GM18867 (cell line): ENCODE results near the gene CFAP74.

Source experiments
- ATAC-seq: cut with Tn5 transposase; IDR thresholded peaks from one replicate; pipeline ENCODE4 v1.9.1; 2021; ENCODE audit warnings: mild to moderate bottlenecking, moderate library complexity; ENCODE audit not compliant: unreplicated experiment

The CFAP74 gene

DNA sequence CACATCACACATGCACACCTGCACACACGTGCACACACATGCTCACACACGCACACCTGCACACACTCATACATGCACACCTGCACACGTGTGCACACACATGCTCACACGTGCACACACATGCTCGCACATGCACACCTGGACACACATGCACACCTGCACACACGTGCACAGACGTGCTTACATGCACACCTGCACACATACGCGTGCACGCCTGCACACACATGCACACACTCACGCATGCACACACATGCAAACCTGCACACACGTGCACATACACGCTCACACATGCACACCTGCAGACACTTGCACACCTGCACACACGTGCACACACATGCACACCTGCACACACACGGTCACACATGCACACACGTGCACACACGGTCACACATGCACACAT lies 32.6 kb downstream of the CFAP74 start:
- no peak for ATAC-seq

DNA sequence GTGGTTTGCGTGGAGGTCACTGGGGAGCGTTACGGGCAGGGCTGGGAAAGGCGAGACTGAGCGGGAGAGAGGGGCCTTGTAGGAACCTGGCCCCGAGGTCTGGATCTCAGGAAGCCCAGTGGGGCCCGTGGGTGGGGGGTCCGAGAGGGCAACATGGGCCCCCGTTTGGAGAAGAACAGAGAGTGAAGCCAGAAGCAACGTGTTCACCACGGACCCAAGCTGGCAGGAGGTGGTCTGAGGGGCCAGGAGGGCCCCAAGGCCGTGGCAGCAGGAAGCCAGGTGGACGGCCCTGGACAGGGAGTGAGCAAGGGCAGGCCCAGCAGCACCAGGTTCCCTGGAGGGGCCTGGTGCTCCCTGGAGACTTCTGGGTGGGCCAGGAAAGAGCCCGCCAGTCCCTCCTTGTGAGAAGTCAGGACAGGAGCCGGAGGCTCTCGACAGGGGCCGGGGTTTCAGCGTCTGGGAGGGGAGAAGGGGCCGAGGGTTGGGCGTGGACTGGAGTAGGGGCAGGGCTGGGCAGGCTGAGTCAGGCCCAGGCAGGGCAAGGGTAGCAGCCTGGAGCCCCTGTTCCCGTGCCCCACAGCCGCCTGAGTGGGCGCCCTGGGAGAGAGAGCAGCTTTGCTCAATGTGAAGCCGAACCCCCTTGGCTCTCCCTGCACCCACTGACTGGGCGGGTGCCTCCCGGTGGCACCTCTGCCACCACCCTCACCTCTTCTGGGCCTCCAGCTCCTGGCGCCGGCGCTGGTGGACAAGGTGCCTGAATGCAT lies 33.5 kb downstream of the CFAP74 start:
- no peak for ATAC-seq

DNA sequence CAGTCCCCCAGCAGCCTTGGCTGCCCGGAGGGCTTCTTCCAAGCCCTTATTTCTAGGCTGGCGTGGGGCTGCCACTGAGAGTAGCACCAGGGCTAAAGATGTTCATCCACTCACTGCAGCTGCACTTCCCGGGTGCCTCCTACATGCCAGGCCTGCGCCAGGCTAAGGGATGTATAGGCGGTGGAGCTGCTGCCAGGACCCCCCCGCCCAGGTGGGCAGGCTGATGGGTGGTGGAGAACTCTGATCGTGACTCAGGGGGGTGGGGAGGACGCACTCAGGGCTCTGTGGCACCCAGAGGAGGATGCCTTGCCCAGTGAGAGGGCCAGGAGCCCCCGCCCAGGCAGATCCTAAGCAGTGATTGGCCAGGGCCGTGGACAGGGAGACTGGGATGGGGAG lies 34.1 kb downstream of the CFAP74 start:
- no peak for ATAC-seq

DNA sequence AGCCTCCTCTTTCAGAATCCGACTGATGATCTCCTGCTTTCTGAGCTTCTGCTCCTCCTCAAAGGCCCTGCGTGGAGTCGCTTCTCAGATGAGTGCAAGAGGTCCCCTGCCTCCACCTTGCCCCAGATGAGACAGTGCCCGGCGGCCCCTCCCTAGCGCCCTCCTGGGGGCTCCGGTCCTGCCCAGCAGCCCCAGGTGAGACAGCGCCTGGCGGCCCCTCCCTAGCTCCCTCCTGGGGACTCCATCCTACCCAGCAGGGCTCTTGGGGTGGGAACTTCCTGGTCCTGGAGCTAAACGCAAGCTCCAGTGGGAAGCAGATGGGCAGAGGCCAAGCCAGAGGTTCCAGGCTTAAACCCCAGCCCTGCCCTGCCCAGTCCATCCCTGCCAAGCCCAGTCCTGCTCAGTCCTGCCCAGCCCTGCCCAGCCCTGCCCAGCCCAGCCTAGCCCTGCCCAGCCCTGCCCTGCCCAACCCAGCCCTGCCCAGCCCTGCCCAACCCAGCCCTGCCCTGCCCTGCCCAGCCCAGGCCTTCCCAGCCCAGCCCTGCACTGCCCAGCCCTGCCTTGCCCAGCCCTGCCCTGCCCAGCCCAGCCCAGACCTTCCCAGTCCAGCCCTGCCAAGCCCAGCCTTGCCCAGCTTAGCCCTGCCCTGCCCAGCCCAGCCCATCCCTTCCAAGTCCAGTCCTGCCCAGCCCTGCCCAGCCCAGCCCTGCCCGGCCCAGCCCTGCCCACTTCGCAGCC lies 34.6 kb downstream of the CFAP74 start:
- no peak for ATAC-seq

DNA sequence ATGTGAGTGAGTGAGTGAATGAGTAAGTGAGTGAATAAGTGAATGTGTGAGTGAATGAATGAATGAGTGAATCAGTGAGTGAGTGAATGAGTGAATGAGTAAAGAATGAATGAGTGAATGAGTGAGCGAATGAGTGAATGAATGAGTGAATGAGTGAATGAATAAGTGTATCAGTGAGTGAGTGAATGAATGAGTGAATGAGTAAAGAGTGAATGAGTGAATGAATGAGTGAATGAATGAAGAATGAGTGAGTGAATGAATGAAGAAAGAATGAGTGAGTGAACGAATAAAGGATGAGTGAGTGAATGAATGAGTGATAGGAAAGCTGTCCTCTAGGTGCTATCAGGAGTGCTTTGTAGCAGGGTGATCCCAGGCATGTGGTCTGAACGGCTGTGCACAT lies 35.7 kb downstream of the CFAP74 start:
- ATAC-seq, result no peak

DNA sequence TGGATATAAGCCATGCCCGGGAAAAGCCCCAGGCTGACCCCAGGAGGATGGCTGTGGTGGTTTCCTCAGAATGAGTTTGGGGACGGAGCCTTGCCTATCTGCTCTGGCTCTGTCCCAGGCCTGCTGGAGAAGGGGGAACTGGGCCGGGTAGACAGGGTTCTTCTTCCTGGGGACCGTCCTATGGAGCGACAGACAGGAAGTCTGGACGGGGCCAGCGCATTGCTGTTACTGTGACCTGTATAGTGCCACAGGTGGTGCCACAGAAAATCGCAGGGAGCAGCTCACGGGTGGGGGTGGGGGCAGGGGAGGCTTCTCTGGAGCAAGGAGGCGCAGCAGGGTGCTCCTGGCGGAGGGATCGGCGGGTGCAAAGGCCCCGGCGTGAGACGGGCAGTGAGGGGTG lies 36.4 kb downstream of the CFAP74 start:
- ATAC-seq, result no peak

DNA sequence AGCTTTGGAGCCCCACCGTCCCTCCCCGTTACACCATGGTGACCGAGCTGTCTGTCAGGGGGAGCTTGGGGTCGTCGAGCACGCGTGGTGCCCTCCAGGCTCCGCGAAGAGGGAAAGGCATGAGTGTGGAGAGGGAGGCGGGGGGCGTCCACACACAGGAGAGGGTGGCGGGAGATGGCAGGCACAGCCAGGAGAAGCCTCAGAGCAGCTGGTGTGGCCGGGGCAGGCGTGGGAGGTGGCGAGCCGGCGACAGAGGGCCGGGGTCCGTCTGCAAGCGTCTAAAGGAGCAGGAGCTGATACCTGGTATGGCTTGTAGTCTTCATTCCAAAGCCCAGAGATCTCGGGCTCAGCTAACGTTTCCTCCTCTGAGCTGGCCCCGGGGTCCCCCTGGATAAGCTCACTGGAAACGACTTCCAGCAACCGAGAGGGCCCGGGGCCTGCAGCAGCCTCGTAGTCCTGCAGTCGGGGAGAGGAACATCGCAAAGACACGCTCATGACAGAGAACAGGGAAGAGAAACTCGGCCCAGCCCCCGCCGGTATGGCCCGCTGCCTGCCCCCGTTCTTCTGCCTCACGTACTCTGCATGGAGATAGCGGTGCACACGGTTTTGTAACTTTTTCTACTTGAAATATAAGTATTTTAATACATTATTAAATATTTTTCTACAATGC lies 37.4 kb downstream of the CFAP74 start:
- ATAC-seq, result no peak

DNA sequence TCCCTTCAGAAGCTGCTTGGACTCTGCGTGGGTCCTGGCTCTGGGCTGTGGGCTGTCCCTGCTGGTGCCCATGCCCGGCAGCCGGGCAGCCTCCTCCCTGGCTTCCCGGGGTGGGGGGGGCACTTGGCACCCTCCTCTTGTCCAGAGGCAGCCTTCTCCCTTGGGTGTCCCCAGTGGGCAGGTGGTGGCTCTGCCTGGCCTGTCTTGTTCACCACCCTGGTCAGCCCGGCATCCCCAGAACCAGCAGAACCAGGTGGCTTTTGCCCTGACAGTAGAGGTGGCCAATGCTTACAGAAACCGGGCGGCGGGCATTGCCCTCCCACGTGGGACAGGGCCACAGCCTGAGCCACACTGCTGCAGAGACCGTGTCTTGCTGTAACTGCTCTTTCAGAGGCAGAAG lies 38.0 kb downstream of the CFAP74 start:
- ATAC-seq, result no peak

DNA sequence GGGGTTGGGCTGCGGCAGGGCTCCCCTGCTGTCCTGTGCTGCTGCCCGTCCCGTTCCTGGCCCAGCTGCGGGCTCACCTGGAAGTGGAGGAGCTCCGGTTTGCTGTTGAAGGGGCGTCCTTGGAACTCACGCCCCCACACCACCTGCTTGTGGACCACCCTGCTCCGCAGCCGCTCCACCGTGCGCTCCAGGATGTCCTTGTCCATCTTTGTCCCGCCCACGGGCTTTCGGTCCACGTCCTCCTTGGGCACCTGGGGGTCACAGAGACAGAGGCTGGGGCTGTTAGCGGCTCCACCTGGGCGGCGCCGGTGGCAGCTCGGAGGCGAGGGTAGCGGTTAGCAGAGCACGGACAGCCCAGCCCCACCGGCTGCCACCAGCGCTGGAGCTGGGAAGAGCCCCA lies 38.8 kb downstream of the CFAP74 start:
- no peak for ATAC-seq

DNA sequence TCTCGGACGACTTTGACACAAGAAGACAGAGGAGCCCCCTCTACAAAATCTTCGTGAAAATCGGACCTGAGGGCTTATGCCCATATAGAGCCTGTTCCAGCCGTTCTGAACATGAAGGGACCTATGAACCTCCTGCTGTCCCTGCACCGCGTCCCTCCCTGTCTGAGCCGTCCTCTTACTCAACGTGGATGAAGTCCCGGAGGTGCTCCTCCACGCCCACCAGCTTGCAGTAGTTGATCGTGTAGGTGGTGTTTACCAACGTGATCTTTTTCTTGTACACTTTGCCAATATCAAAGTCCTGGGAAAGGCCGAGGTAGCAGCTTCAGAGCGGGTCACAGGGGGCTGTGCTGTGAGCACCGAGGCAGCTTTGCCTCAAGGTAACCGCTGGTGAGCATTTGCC lies 40.0 kb downstream of the CFAP74 start:
- ATAC-seq, result no peak

DNA sequence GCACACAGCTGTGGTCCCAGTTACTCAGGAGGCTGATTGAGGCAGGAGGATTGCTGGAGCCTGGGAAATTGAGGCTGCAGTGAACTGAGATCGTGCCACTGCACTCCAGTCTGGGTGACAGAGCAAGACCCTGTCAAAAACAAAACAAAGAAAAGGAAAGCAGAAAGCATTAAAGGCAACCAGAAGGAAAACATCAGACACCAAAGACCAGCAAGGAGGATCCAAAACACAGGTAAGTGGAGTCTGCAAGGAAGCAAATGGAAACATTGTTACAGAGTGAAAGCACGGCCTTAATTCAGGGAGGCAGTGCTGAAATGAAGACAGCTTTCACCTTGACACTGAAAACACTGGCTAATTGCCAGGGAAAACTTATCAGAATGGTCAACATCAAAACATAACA lies 40.8 kb downstream of the CFAP74 start:
- ATAC-seq, result no peak

DNA sequence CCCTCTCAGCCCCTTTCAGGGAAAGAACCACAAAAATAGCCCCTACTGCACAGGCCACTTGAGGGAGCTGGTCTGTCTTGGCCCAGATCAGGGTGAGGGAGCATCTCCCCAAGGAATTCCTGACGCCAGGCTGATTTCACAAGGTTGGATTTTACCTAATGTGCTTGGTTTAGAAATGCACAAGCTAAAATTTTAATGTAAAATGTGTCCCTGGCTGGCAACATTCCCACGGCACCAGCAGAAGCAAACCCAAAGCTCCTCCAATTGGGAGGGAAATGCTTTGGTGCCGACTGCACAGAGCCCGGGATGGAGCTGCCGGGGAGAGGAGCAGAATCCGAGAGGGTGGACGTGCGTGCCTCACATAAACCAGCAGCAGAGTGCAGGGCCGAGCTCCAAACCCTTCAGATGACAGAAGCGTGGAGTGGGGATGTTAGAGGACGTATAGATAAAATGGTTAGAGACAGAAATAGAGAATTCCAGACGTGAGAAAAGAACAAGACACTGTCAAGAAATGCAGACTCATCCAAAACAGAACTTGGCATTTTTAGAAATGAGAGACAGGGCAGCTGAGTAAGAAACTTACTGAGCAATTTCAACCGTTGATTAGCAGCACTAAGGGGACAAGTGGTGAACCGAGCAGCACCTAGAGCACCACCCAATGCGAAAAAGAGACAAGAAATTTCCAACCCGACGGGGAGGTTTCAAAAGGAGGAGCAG lies 42.9 kb downstream of the CFAP74 start:
- no peak for ATAC-seq

DNA sequence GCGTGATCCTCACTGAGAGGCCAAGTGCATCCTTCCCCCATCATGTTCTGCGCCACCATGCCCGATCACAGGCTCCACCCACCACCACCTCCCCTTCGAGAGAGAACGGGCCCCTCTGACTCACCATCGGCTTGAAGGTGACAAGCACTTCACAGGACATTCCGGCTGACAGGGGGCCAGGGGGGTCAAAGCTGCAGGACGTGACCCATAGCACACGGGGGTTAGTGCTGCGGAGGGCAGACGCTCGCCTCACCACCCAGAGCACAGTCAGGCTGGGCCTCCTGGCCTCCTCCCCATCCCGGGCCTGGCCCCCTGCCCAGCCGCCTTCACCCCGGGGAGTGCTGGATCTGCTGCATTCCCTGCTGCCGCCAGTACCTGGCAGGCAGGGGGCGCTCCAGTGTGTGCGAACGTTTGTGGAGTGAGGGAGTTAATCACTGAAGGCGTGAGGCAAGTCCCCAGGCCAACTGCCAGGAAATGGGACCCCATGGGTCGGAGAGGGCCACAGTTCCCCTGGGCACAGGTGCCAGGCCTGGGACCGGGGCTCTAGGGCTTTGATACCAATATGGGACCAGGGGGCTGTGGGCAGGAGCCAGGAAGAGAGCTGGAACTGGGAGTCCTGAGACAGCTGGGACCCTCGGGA lies 43.6 kb downstream of the CFAP74 start:
- ATAC-seq, result no peak

DNA sequence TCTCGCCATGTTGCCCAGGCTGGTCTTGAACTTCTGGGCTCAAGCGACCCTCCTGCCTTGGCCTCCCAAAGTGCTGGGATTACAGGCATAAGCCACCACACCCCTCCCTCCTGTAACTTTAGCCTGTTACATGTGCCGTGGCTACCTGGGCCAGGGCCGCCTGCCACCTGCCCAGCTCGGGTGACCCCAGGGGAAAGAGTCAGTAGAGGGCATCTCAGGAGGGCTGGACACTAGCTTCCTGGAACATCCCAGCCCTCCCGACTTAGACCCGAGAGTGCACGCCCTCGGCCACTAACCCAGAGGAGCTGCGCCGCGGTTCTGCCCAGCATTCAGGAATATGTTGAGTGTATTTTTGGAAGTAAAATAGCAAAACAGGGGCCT lies 44.1 kb downstream of the CFAP74 start:
- ATAC-seq, result no peak

DNA sequence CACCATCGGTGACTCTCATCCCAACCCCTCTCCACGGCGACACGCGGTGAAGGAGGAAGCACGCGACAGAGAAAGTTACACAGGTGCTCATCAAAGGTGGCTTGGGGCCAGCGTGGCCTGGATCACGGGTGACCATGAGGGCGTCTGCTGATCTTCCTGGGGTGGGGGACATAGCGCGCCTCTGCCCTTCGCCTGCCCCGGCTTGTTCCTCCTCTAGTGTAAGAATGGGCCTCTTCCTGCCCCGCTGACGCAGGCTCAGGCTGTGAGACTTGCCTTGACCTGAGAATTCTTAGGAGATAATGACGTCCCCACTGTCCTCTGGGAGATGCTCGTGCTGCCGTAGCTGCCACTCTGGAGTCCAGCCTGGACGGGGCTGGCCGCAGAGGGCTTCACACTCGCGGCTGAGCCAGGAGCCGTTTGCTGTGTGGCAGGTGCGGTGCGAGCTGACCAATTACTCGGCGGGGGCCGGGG lies 45.5 kb downstream of the CFAP74 start:
- no peak for ATAC-seq

DNA sequence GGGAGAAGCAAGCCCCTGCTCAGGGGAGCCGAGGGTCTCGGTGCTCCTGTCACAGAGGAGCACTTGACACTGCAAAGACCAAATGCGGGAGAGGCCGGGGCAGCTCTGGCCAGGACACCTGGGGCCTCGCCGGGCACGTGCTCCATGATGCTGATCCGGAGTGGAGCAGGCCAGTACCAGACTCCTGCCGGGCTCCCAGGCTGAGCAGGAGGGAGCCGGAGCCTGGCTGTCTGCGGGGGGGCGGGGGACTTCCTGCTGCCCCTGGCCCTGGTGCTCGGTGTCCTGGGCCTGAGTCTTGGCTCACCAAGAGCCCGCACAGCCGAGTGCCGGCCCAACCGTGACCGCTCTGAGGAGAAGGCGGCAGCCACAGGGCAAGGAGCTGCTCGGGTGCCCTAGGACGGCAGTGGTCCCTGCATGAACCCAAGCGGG lies 46.0 kb downstream of the CFAP74 start:
- ATAC-seq, result no peak

DNA sequence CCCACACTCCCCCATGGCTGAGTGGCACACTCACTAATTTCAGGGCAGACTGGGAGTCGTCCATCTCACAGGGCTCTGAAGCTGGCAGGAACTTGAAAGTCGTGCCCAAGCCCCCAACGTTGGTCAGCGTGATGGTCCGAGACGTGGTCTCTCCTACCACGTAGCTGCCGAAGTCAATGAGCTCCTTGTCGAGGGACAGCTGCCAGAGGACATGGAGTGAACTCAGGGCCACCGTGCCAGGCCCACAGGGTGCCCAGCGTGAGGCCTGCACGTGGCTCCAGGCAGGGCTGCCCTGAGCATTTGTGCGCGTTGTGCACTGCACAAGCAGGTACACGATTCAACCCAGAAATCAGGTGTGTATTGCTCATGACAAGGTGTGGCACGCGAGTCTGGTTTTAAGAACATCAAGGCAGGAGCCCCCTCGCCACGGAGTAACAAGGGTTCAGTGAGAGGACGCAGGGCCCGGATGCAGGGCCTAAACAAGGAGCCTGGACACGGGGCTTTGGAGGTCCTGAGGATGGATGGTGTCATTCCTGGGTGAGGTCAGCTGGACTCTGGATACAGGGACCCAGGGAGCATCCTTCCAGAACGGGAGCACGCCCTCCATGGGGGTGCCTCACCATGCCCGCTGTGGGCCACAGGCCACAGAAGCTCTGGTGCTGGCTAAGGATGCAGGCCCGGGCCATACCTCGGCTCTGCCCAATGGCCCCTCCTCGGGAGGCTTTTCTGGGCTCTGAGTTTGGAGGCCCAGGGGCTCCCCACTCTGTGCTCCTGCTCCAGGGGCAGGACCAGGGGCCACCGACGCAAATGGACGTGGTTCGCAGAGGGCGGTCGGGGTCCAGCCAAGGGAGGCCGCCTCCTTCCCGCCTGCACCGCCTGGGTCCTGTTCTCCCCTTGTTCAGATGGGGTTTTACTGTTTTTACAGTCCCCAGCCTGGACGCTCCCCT lies 46.7 kb downstream of the CFAP74 start:
- ATAC-seq, result no peak

DNA sequence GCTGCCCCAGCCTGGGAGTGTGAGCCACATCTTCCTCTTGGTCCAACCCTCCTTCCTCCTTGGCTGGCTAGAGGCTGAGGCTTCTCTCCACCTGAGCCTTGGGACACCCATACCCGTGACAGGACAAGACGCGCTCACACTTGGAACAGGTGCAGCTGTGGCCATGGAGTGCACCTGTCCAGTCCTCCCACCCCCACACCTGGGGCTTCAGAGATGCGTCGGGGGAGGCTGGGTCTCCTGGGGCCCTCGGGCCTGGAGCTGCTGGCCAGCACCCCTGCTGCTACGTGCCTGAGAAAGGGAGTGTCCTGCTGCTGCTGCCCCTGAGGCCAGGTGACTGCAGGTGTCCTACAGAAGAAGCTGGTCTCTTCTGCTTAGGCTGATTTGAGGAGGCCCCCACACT lies 47.5 kb downstream of the CFAP74 start:
- no peak for ATAC-seq

DNA sequence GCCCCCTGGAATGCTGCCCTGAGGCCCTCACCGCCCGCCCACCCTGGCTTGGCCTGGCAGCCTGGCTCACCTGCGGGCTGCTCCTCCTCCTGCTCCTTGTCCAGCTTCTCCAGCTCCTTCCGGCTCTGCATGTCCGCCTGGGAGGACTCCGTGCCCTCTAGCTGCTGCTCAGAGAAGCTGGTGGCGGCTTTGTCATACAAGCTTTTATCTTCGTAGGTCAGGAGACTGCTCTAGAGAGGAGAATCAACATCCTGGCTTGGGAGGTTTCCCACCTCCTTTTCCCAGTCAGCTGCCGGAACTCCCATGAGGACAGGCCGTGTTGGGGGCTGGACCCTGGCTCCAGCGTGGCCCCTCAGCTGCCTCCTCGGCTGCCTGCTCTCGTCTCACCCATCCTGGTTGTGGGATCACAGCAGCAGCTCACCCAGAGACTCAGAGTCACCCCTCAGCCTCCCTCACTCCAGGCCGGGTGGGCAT lies 47.9 kb downstream of the CFAP74 start:
- ATAC-seq, result no peak
